Measurements from ENCODE around the gene NHLH1.

DNA sequence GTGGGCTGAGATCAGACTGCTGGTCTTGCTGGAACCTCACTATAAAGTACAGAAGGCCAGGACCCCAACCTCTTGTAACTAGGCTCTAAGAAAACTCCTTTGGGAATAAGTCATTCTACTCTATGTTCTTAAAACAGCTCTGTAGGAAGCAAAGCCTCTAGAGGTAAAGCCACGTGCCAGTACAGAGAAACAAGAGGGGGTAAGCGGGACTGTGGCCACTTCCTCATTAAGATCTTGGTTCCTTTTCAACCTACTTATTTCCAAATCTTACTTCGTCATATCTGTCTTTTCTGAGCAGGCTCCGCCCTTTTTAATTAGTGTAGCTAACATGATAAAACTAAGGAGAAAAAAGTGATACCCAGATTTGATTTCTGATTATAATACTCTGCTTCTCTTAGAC is 19.9 kb upstream of the NHLH1 start:
- TF ChIP-seq, protein P1, sequence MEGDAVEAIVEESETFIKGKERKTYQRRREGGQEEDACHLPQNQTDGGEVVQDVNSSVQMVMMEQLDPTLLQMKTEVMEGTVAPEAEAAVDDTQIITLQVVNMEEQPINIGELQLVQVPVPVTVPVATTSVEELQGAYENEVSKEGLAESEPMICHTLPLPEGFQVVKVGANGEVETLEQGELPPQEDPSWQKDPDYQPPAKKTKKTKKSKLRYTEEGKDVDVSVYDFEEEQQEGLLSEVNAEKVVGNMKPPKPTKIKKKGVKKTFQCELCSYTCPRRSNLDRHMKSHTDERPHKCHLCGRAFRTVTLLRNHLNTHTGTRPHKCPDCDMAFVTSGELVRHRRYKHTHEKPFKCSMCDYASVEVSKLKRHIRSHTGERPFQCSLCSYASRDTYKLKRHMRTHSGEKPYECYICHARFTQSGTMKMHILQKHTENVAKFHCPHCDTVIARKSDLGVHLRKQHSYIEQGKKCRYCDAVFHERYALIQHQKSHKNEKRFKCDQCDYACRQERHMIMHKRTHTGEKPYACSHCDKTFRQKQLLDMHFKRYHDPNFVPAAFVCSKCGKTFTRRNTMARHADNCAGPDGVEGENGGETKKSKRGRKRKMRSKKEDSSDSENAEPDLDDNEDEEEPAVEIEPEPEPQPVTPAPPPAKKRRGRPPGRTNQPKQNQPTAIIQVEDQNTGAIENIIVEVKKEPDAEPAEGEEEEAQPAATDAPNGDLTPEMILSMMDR (conservative IDR thresholded peaks at IDR 0.05; ENCODE audit: low read depth, low read length), result no peak
- no peak for TF ChIP-seq EZH2 (IDR thresholded peaks at IDR 0.05; ENCODE audit: borderline replicate concordance, low read depth, low read length, poor library complexity, severe bottlenecking)
